Brain microvascular endothelial cell (primary cell): ENCODE data around the gene FAM8A1.
"Not testable (repeated sequence)": the region's sequence is repeated elsewhere in the genome, so short reads cannot be mapped to it uniquely, and the experiment has no call there.

Experiments
- DNase-seq: peaks from one replicate; pipeline ENCODE4 v3.0.0-alpha.2; 2020
- H3K27ac ChIP-seq: fragments of 250-450 bp; sonication (Bioruptor Pico); 2 replicates; pipeline ENCODE4 v1.5.1; 2020; ENCODE audit warnings: mild to moderate bottlenecking, moderate library complexity
- H3K27me3 ChIP-seq: fragments of 250-450 bp; sonication (Bioruptor Pico); replicated peaks from 2 replicates; pipeline ENCODE4 v1.5.1; 2020; ENCODE audit warnings: mild to moderate bottlenecking
- H3K36me3 ChIP-seq: fragments of 250-450 bp; sonication (Bioruptor Pico); replicated peaks from 2 replicates; pipeline ENCODE4 v1.5.1; 2020; ENCODE audit warnings: mild to moderate bottlenecking
- H3K4me3 ChIP-seq: 2 replicates; pipeline ENCODE4 v1.5.1; 2011; ENCODE audit warnings: low read depth, mild to moderate bottlenecking, control low read depth, low read length, moderate library complexity
- CTCF ChIP-seq: IDR thresholded peaks from 2 replicates; pipeline ENCODE4 v1.5.1; 2011; ENCODE audit warnings: low read depth, mild to moderate bottlenecking, moderate library complexity, low read length, control low read depth, inconsistent platforms; ENCODE audit errors: missing control alignments
- in situ Hi-C: cut with HindIII; loops from 2 replicates; pipeline ENCODE4 v1.10.0; 2017; ENCODE audit warnings: low sequenced_read_pairs, low pct_ligation_motif_present

Gene FAM8A1

GRCh38 chr6:17565399-17565798 lies 34.7 kb upstream of the FAM8A1 start:
- no peak for TF ChIP-seq CTCF
- in situ Hi-C loops = no loop called here
- no peaks in the 10 kb centered on the region for H3K27me3 ChIP-seq
- DNase-seq = no peak
- no peak overlapping the region for H3K27ac ChIP-seq
- H3K4me3 ChIP-seq = no peak overlapping the region
- no peaks in the 10 kb centered on the region for H3K36me3 ChIP-seq

GRCh38 chr6:17574866-17575560 lies 25.1 kb upstream of the FAM8A1 start:
- in situ Hi-C loops = no loop called here
- H3K36me3 ChIP-seq = no peaks in the 10 kb centered on the region
- no peak overlapping the region for H3K4me3 ChIP-seq
- no peak overlapping the region for H3K27ac ChIP-seq
- H3K27me3 ChIP-seq = no peaks in the 10 kb centered on the region
- TF ChIP-seq CTCF = no peak
- peak; percentile 78 for DNase-seq

- no peak overlapping the region for H3K27ac ChIP-seq
These were observed 23.0 kb upstream of the FAM8A1 start for GRCh38 chr6:17577059-17577458.

GRCh38 chr6:17580518-17581048 lies 19.5 kb upstream of the FAM8A1 start:
- DNase-seq = peak; percentile 25
- no peak for TF ChIP-seq CTCF
- in situ Hi-C loops = no loop called here

More at GRCh38 chr6:17577059-17577458, 23.0 kb upstream of the FAM8A1 start:
- no peak for TF ChIP-seq CTCF
- Histone ChIP-seq H3K27me3 (no peaks in the 10 kb centered on the region), H3K4me3 (no peak overlapping the region), H3K36me3 (no peaks in the 10 kb centered on the region)
- in situ Hi-C loops = no loop called here
- no peak for DNase-seq

GRCh38 chr6:17581282-17581681 lies 18.8 kb upstream of the FAM8A1 start:
- in situ Hi-C loops, H3K27ac ChIP-seq, H3K27me3 ChIP-seq, DNase-seq, H3K4me3 ChIP-seq, H3K36me3 ChIP-seq: not testable (repeated sequence)

More at GRCh38 chr6:17580518-17581048, 19.5 kb upstream of the FAM8A1 start:
- Histone ChIP-seq H3K27ac (peak overlapping the region; percentile 6), H3K36me3 (no peaks in the 10 kb centered on the region), H3K4me3 (peak overlapping the region; percentile 62), H3K27me3 (no peaks in the 10 kb centered on the region)

- in situ Hi-C loops = no loop called here
- Histone ChIP-seq H3K27me3 (no peaks in the 10 kb centered on the region), H3K36me3 (no peaks in the 10 kb centered on the region), H3K4me3 (no peak overlapping the region), H3K27ac (peak overlapping the region; percentile 73)
- TF ChIP-seq CTCF = no peak
- DNase-seq = peak; percentile 72
These were observed 16.3 kb upstream of the FAM8A1 start for GRCh38 chr6:17583811-17584210.
